Activated CD4-positive, alpha-beta T cell treated with anti-CD3 and anti-CD28 coated beads for 24 hours (primary cell): ENCODE measurements around the gene TLR6.
A peak's percentile ranks its signal among the peaks of the same experiment; 100 is the strongest.

Experiments used
- DNase-seq, 2 donors: peaks; one replicate each; pipeline ENCODE4 v3.0.0-alpha.2; 2020; ENCODE audit warnings: low read depth in 2 of 2

TLR6 gene

DNA sequence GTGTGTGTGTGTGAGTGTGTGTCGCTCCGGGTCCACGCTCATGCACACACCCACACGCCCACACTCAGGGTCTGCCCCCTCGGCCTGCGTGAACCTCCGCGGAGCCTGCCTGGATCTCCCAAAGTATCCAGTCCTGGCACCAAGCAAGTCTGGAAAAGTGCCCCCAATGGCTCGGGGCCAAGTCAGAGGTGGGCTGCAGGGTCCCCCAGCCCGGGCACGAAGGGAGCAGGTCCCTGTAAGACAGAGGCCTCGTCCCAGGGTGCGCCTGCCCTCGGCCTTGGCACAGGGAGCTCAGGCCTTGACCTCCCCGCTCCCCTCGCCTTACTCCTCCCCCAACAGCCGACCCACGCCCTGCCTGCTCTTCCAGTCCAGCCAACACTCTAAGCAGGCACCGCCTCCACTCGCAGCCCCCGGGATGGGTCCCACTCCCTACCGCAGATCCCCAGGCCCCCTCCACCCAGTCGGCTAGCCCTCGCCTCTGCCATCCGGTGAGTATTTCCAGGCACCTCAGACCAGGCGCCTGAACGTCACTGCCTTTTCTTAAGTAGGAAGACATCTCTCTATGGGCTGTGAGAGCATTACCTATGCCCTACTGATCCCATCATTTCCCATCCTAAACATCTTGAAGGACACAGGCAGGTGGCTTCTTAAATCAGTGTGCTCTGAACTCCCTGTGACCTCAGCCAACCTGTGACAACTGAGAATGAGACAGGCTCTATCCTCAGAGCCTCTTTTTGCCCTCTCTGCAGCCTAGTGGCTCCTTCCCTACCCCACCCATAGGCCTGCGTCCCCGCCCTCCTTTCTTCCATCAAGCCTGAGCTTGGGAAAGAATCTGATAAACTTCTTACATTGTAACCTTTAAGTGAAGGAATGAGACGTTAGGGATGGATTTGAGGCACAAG, 11.7 kb upstream of the TLR6 start:
- no peak for DNase-seq

DNA sequence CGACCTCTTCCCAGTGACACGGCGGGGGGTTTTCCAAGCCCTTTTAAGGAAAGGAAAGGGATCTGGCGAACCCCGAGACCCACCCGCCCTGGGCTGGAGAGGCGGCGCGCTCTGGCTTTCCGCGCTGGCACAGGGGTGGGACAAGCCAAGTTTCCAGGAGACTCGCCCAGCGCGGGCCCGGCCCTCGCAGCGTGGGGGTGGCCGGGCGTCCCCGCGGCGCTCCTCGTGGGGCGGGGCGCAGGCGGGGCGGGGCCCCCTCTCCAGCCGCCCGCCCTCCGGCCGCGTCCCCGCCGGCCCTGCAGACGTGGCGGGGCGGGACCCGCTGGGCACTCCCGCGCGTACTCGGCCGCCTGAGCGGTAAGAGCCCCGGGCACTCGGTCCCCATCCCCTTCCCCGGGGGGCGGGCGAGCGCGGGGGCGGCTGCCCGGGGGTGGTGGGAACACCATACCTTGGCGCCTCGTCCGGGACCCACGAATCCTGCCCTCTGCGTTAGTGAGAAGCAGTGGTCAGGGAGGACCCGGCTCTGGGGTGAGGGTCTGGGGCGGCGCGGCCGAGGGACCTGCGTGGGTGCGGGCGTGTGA, 11.0 kb upstream of the TLR6 start, which contains the start of gene FAM114A1:
Gene FAM114A1 (plus strand): TSS at position 329 of the 581 bp plus-strand sequence. CDS start 10,273 bp downstream, outside the sequence.
- no peak for DNase-seq

DNA sequence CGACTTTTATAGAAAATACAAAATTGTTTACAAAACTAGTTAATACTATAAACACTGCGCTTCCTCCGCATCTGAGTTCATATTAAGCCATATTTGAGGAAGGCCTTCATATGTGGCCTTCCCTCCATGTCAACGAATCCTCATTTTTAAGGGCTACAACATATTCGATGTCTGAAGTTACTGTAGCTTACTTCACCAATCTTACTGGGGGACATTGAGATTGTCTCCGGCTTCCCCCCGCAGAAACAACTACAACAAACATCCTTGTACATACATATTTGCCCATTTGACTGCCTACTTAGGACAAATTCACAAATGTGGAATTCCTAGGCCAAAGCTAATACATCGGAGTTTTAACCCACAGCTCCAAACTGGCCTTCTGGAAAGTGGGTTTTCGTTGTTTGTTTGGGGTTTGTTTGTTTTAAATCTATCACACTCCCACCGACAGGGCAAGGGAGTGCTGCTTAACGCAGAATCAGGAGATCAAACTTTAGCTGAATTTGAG, 10.4 kb upstream of the TLR6 start:
- no peak for DNase-seq

DNA sequence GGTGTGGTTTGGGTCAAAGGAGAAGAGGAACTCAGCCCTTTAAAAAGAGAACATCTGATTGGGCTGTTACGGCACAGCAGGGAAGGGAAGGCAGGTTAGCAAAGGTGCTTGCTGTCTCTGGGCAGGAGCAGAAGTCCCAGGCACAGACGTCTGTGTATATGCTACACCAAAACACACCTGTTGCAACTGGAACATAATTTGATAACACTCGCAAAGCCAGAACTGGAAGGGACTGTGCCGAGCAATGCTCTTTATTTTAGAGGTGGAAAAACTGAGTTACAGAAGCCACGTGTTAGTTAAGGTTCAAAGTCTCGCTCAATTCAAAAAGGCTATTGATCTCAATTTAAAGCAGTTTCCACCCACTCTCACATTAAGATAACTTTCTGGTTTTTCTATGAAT, 8.8 kb upstream of the TLR6 start:
- DNase-seq = no peak

DNA sequence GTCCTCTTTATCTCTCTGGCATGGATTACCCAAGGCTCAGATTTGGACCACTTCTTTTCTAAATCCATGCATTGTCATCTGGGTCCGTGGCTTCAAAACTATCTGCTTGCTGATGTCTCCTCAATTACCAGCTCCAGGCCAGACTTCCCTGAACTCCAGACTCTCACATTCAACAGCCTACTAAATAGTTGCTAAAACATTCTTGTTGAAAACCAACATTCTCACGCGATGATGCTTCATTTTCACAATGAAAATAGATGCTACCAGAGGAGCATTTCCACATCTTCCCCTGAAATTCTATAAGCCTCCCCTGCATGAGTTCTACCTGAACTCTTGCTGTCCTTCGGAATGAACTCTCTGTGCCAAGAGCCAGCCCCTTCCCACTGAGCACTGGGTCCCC, 5.2 kb upstream of the TLR6 start:
- DNase-seq = no peak

DNA sequence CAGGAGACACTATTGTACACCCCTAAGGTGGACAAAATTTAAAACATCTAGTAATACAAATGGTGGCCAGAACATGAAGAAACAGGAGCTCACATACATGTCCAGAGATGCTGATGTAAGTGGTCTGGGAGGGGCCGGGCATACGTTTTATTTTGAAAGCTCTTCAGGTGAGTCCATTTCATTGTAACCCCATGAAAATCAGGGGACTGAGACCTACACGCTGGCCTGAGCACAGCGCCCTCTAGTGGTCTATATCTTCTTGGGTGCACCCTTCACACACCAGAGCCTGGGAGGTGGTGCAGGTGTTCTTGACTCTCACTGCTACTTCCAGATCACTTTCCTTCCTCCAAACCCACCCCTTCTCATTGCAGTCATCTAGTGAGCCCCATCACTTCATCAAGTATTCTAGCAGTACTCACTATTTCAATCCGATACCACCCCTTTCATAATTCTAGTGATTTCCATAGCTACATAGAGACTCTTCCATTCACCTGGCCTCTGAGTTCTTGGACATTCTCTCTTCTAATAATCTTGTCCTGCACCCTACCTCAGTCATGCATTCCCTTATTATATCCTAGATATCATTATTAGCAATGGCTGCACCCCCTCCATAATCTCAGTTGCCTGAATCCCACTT, 4.3 kb upstream of the TLR6 start:
- DNase-seq = peak; percentile 42 to 49

DNA sequence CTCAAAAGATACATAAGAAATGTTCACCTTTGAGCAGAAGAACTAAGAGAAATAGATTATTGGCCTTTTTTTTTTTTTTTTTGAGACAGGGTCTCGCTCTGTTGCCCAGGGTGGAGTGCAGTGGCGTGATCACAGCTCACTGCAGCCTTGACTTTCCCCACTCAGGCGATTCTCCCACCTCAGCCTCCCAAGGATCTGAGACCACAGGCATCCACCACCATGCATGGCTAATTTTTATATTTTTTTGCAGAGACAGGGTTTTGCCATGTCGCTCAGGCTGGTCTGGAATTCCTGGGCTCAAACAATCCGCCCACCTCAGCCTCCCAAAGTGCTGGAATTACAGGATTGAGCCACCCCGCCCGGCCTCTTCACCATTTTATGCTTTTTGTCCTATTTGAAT, 2.9 kb upstream of the TLR6 start:
- no peak for DNase-seq

DNA sequence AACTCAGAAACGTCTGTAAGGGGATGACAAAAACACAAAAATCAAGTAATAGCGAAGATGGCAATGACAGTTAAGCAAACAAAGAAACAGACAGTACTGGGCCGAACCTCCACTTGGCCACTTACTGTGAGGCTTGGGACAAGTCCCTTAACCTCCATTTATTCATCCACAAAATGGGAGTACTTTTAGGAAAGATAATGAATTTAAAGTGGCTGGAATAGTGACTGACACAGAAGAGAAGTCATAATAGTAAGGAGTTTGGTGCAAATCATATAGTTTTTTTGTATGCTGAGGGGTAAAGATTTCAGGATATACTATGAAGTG, 1.4 kb upstream of the TLR6 start:
- no peak for DNase-seq

DNA sequence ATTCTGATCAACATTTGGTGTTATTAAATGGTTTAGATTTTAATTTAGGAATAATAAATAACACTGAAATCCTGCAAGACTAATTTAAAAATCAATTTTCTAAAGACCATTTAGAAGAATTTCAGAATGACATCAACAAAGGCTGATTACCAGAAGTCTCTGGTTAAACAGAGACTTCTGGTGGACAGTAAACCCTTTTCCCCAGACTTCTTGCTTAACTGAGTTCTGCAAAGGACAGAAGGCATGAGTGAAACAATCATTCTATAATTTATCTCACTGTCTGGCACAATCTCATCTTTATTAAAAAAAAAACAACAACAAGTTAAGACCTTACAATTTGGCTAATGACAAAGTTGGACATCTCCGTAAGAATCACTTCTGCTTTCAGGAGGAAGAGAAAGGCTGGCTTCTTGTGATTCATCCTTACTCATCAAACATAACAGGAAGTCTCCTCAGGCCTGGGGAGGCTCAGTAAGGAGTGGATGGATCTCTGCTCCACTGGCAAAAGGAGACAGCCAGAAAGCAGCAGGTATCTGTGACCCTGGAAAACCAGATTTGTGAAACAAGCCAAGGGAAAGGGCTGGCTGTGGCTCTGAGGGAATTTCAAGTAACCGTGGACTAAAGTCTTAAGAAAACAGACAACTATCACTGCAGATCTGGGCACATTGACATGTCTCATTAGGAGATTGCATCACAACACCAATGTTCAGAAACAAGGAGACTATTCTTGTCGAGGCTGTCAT, 908 bp upstream of the TLR6 start:
- no peak for DNase-seq

DNA sequence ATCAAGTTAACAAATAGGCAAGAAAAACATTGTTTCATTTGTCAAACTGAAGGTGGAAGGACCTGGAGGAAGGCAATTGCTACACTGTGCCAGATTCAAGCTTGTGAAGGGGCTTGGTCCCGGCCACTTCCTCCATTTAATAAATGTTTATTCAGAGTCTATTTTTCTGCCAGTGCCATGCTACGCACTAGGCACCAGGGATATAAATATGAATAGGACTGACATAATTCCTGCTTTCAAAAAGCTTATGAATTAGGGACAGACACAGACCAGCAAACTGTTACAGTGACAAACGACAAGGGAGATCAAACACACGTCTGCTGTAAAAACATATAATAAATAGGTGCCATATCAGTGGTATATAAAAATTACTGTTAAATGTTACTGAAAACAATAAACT, 571 bp downstream of the TLR6 start:
- no peak for DNase-seq

DNA sequence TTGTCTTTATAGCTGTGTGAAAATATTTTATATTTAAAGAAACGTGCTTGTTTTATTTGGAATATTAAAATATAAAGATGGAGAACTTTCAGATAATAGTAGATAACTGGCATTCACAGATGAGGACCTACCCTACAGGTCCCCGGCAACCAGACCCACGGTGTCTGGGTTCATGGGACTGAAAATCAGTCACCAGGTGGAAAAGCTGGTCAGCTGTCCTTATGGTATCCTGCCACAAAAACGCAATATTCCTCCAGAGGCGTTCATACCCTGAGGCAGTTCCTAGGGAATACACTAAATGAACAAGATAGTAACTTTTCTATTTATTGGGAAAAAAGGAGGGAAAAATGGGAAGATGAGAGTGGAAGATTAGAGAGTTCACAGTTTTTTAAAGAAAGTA, 1.2 kb downstream of the TLR6 start:
- DNase-seq = no peak

DNA sequence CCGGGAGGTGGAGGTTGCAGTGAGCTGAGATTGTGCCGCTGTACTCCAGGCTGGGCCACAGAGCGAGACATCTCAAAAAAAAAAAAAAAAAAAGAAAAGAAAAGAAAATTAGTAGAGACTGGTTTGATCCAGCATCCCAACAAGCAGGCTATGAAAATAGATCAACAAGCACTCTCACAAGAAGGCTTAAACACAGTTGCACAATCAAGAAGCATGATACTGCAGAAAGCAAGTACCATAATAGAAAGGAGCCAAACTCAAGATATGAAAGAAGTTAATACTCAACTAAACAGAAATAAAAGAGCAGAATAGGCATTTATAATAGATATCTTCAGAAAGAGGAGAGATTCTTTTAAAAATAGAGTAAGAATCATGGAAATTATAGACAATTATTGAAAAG, 10.6 kb downstream of the TLR6 start:
- no peak for DNase-seq

DNA sequence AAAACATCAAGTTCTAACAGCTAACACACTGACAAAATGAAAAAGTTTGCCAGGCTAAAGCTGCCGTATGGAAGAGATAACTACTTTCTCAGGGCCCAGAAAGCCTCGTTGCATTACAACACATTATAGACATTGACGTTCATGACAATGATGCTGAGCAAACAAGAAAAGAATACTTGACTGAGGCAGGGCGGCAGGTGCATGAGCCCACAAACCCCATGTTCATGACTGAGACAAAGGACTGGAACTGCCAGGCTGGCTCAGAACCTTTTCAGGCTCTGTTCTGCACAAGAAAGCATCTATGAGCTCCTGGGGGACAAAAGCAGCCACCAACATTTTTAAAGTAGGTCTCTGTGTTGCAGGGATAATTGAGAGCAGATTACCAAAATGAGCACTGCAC, 13.6 kb downstream of the TLR6 start:
- no peak for DNase-seq

DNA sequence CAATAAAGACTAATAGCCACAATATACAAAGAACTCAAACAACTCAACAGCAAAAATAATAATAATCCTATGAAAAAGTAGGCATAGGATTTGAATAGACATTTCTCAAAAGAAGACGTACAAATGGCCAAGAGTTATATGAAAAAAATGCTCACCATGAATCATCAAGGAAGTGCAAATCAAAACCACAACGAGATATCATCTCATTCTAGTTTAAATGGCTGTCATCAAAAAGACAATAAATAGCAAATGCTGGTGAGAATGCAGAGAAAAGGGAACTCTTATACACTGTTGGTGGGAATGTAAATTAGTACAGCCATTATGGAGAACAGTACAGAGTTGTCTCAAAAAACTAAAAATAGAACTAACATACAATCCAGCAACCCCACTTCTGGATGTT, 18.8 kb downstream of the TLR6 start:
- DNase-seq = no peak

DNA sequence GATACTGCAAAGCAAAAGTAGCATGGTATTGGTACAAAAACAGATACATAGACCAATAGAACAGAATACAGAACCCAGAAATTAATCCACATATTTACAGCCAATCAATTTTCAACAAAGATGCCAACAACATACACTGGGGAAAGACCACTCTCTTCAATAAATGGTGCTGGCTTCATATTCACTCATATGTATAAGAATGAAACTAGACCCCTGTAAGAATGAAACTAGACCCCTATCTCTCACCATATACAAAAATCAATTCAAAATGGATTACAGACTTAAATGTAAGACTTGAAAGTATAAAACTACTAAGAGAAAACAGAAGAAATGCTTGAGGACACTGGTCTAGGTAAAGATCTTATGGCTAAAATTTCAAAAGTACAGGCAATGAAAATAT, 19.3 kb downstream of the TLR6 start:
- DNase-seq = no peak

DNA sequence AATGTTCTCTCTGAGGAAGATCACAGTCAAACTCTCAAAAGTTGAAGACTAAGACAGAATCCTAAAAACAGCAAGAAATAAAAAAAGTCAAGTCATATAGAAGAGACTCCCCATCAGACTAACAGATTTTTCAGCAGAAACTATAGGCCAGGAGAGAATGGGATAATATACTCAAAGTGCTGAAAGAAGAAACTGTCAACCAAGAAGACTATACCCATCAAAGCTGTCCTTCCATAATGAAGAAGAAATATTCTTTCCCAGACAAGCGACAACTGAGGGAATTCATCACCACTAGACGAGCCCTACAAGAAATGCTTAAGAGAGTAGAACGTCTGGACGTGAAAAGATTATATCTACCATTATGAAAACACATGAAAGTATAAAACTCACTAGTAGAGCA, 22.0 kb downstream of the TLR6 start:
- no peak for DNase-seq

DNA sequence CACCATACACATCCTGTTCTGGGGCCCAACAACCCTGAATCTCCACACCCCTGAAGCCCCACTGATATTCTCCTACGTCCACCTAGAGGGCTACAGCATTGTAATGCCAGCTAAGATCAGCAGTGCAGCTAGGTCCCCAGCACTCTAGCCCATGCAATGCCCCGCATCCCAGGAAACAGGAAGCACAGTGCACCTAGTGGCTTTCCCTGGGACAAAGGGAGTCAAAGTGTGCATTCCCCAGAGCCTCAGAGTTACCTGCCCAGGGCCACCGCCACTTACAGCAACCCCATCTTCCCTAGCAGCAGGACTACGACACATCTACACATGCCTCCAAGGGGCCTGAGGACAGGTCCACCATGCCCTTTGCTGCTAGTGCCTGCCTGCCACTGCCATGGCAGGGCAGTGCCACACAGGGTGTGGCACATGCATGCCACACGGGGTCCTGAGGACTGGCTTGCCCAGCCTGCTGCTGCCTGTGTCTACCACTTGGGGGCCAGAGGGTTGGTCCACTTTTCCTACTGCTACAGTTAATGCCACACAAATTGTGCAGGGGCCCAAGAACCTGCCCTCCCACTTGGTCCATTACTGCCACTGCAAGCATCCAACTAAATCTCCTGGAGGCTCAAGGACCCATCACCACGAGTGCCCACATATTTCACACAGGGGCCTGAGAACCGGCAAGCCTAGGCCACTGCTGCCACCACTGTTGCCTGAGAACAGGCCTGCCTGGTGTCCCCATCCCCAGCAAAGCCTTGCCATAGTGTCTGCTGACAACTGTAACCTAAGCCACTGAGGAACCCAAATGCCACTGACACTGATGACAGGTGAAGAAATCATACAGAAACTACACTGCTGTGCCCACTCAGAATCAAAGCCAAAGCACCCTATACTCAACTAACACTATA, 23.7 kb downstream of the TLR6 start:
- DNase-seq = no peak

DNA sequence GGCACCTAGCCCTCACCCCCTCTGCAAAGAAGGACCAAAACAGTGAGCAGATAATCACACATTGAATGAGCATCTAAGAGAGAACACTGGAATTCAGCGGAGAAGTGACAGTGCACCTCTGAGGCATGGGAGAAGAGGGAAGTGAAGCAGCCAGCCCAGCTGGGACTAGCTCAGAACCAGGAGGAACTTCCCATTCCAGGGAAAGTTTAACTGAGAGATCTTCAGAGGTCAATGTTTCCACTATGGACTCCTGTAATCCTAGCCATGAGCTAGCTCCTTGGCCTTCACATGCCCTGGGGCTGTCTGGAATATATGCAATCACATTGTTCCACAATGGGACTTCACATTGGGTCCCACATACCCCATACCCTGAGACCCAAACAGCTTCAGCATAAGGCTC, 24.4 kb downstream of the TLR6 start:
- DNase-seq = no peak

DNA sequence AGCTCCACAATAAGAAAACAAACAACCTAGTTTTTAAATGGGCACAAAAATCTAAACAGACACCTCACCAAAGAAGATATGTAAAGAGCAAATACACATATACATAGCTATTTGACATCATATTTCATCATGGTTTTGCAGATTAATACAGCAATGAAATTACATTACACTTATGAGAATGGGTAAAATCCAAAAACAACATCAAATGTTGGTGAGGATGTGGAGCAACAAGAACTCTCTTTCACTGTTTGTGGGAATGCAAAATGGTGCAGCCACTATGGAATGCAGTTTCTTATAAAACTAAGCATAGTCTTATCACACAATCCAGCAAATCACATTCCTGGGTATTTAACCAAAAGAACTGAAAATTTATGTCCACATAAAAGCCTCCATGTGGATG, 25.0 kb downstream of the TLR6 start:
- no peak for DNase-seq

DNA sequence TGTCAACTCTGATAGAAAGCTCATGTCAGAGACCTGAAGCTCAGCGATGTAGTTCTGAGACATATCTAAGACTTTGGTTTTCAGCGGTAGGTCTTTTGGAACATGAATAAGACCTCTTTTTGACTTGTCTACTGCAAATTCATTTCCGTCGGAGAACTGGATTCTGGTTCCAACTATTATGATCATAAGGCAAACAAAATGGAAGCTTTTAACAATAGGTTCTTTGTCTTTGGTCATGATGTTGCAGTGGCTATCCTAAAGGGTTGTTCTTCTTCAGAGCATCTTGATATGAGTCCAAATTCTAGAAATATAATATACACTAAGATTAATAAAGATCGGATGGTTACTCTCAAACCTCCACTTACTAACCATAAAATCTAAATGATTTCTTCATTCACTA, 27.4 kb downstream of the TLR6 start:
- no peak for DNase-seq

DNA sequence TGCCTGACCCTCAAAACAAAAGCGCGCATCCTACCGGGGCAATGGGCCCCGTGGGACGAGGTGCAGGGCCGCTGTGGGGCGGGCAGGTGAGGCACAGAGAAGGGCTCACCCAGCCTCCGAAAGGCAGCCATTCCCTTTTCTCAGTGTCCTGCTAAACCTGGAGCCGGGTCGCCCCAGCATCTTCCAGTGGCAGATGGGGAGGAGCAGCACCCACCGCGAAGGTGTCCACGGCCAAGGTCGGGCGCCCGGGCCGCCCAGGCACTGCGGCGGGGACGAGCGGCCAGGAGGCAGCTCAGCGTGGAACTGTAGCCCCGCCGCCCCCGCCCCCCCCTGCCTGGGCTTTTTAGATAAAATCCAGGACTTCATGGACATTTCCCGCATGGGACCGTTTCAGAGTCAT, 32.9 kb downstream of the TLR6 start:
- no peak for DNase-seq
